ENCODE measurements around the gene PLEKHA8.

PLEKHA8 gene

GRCh38 chr7:30171766-30172447 is 143.7 kb downstream of the PLEKHA8 start:
- no peak for ATAC-seq

- no peak for ATAC-seq
Observed at GRCh38 chr7:30172451-30172850, 144.2 kb downstream of the PLEKHA8 start.

GRCh38 chr7:30173058-30173897 is 145.1 kb downstream of the PLEKHA8 start:
- ATAC-seq: no peak

- ATAC-seq: no peak
Observed at GRCh38 chr7:30175180-30175579, 147.0 kb downstream of the PLEKHA8 start.

- ATAC-seq: no peak
Observed at GRCh38 chr7:30175636-30176147, 147.5 kb downstream of the PLEKHA8 start.

GRCh38 chr7:30176463-30177109 is 148.4 kb downstream of the PLEKHA8 start:
- ATAC-seq: no peak

- no peak for ATAC-seq
Observed at GRCh38 chr7:30177186-30177585, 149.0 kb downstream of the PLEKHA8 start.

GRCh38 chr7:30177965-30178364 is 149.8 kb downstream of the PLEKHA8 start:
- ATAC-seq: no peak

- peak in 1 of 2 donors; percentile 66 for ATAC-seq
Observed at GRCh38 chr7:30178748-30179436, 150.7 kb downstream of the PLEKHA8 start.

Data from activated CD4-positive, CD25-positive, alpha-beta regulatory T cell treated with anti-CD3 and anti-CD28 coated beads, Interleukin-2, amount 50 U/mL, for 24 hours (primary cell).